Amygdala (tissue), 56 donors: ENCODE results near the gene DYRK4.
A peak's percentile ranks its signal among the peaks of the same experiment; 100 is the strongest.
"Not testable (repeated sequence)": the region's sequence is repeated elsewhere in the genome, so short reads cannot be mapped to it uniquely, and the experiment has no call there.

ENCODE experiments used
- DNase-seq, 56 donors: peaks; one replicate each; lab custom pipeline; 2025; lab: John Stamatoyannopoulos, UW

The DYRK4 gene, protein sequence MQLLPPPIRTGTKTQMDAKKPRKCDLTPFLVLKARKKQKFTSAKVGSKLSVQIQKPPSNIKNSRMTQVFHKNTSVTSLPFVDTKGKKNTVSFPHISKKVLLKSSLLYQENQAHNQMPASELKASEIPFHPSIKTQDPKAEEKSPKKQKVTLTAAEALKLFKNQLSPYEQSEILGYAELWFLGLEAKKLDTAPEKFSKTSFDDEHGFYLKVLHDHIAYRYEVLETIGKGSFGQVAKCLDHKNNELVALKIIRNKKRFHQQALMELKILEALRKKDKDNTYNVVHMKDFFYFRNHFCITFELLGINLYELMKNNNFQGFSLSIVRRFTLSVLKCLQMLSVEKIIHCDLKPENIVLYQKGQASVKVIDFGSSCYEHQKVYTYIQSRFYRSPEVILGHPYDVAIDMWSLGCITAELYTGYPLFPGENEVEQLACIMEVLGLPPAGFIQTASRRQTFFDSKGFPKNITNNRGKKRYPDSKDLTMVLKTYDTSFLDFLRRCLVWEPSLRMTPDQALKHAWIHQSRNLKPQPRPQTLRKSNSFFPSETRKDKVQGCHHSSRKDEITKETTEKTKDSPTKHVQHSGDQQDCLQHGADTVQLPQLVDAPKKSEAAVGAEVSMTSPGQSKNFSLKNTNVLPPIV

DNA sequence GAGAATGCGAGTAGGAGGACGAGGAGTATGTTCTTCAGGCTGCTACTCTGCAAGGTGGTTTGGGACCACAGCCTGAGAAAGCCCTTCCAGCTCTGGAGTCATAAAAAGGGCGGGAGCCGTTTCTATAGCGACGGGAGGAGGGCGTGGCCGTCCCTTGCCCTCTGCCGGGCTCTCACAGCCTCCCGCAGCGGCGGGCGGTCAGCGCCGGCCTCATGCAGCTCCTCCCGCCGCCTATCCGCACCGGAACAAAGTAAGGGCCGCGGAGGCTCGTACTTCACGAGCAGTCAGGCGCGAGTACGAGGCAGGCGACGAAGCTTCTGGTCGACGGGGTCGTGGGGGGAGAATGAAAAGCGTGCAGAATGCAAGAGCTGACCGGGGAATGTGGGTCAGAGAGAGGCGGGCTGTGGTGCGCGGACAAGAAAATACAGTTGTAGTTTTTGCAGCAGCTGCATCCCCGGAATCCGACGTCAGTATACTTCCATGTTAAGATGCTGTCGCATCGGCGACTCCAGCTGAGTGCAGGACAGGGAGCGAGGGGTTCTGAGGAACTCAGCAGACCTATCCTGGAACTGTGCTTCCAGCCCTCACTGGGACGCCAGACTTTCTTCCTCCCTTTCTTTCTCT is at the start of gene DYRK4:
Gene DYRK4, plus strand, starts transcription at position 175 of the 624 bp plus-strand sequence. Its CDS starts 38 bp downstream, at position 213.
- DNase-seq = peak in 48 of 56 donors; percentile 4 to 81 (median 44)

DNA sequence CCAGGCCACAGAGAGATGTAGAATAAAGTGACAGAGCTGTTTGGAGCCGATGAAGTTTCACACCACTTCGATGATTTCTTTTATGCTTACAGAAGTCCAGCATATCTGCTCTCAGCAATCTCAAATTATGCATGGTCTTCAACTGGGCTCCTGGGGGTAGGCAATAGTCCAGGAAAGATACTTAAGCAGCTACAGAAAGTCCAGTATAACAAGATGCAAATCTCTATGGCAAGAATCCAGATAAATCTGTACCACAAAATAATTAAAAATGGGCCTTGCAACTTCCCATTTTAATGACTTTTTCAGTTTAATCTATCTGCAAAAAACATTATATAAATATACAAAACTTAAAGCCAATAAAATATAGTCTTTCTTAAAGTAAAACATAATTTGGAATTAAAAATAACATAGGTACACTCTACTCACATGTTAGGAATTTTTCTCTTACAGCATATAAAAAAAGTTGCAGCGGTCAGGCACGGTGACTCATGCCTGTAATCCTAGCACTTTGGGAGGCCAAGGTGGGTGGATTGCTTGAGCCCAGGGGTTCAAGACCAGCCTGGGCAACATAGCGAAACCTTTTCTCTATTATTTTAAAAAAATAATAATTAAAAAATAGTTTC is 43.8 kb upstream of the DYRK4 start:
- no peak for DNase-seq

DNA sequence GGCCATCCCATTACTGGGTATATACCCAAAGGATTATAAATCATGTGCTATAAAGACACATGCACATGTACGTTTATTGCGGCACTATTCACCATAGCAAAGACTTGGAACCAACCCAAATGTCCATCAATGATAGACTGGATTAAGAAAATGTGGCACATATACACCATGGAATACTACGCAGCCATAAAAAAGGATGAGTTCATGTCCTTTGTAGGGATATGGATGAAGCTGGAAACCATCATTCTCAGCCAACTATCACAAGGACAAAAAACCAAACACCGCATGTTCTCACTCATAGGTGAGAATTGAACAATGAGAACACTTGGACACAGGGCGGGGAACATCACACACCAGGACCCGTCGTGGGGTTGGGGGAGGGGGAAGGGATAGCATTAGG is 38.6 kb upstream of the DYRK4 start:
- DNase-seq = not testable (repeated sequence)

DNA sequence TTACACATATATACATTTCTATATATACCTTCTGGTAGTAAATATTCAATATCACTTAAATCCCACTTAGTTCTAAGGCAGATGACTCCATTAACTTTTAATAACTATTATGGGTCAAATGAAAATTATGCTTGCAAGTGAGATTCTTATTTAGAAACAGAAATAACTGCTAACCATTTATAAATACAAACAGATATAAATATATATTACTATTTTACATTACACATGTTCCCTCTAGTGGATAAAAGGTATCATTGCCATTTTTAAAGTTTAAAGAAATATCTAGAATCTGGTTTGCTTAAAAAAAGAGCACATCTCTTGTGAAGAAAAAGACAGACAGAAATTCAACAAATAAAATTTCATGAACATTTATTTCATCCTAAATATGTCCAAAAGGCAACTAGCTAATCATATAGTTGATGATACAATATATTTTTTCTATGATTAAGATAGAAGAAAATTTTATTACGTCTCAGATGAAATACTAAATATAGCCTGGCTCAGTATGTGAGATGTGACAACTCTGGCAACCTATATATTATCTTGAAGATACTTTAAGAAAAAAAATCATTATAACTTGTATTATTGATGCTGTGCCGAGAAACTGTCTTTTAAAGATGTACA is 35.0 kb upstream of the DYRK4 start:
- DNase-seq = no peak

DNA sequence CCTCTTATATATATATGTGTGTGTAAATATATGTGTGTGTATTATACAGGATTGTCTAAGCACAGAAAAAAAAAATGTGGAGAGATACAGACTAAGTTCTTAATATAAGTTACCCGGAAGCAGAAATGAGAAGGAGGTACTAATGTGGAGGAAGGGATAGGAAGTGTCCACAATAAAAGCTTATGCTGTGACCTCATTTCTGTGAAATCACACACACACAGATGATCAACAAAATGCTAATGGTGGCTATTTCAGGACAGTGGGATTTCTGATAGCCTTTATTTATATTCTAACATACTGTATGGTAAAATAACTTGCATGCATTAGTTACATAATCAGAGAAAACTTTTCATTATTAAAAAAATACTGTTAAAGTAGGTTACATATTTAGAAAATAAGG is 31.8 kb upstream of the DYRK4 start:
- no peak for DNase-seq

DNA sequence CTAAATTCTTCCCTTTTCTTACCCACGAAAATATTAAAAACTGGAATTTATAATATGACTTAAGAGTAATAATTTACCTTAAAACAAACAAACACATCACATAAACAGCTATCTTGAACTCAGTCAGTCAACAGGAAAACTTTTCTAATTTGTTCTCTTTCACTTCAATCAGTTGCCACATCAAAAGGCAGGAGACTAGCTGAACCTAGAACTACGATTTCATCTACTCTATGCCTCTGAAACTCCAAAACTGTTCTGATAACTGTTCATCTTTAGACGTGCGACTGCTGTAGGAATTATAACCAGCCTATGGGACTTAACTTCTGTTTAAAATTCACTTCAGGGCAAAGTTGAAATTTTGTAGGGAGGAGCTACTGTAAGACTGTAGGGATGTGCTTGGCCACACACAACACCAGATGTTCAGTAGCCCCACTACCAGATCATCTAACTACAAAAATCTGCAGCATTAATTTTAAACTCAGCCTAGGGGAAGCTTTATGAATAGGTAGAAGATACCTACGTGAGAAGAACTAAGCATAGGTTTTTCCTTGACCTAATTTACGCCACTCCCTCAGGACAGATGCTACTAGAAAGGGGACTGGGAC is 30.9 kb upstream of the DYRK4 start:
- DNase-seq = no peak

DNA sequence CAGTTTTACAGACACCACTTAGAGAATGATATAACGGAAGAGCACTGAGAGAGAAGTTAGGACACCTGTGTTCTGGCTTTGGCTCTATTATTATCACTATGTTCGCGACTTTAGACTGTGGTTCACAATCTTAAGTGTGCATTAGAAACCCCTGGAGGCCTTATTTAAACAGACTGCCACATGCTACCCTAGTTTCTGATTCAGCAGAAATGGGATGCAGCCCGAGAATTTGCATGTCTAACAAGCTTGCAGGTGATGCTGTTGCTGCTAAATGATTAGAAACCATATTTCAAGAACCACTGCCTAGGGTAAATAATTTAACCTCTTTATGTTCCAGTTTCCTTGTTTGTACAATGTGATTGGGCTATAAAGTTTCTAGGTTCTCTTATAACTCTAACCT is 26.9 kb upstream of the DYRK4 start:
- no peak for DNase-seq

DNA sequence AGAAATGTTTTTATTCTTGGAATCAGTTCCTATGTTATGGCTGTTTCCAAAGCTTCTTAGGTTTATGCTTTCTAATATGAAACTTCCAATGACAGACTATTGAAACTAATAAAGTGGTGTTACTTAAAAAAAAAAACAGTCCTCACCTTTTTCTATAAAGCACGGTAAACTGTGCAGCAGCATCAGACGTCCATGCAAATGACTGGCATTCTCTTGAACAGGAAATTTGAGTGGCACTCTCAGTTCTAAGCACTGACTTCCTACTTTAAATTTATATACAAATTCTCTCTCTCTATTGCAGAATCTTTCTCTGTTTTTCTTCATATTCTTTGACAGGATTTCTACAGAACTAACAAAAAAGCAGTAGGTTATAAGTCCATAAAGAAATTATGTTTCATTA is 26.1 kb upstream of the DYRK4 start:
- DNase-seq = no peak

DNA sequence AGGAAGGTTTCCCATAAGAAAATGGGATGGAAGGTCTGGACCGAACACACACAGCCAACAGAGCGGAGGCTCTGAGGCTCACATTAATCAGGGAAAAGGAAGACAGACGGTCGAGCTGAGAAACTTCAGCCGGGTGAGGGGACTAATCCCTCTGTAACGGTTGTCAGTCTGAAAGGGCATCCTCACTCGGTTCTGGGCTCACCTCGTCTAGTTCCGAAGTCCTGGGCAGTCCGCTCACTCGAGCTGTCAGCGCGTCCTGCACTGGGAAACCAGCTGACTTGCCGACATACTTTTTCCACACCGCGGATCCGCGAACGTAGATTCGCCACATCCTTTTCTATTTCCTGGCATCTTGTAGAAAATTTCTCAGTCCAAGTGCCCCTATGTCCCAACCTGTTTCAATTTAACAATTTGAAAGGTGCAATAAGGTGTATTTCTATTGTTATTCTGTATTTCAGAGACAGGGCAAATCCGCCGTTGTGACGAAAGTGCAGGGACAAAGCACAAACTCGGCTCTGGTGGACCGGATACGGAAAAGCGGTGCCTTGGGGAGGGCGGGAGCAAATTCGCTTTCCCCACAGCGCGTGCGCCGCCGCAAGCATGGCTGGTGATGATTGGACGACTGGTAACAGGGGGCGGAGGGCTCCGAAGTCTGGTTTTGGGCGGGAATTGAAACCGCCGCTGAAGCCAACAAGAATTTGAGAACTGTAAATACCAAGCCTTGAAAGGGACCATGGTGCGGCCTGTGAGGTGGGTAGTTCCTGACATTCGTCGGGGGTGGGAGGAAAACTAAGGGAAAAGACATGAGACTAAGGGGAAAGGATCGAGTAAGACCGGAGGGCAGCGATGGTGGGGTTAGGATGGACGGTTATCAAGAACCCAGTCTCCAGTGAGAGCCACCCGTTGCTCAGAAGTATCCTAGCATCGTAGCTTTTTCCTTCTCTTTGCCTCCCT is 23.5 kb upstream of the DYRK4 start, which contains the start of gene RAD51AP1:
Gene RAD51AP1, plus strand, starts transcription at position 684 of the 954 bp plus-strand sequence. Its CDS starts 50 bp downstream, at position 734.
- peak; percentile 52 to 95 (median 90) for DNase-seq

DNA sequence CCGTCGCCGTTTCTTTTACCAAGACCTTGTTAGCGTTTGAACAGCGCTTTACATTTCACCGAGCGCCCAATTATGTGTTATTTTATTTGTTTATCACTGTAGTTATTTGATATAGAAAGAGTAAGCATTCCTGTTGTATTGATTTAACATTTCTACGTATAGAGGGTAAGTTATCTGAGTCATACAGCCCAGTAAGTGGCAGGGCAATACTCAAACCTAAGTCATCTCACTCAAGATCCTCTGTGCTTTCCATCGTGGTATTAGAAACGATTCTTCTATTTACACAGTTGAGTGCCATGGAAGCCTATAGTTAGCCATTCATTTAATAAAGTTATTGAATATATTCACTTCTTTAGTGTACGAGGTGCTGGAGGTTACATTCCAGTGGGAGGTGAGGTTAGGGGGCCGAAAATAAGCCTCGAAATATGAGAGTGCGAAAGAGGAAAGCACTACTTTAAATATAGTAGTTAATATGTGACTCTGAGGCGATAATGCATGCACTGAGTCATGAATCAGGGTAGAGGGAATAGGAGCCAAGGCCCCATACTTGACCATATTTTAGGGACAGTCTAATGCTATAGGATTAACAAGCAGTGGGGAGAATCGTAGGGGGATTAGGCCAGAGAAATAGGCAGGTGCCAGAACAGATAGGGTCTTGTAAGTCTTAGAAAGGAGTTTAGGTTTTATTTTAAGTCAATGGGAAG is 22.7 kb upstream of the DYRK4 start:
- DNase-seq = no peak

DNA sequence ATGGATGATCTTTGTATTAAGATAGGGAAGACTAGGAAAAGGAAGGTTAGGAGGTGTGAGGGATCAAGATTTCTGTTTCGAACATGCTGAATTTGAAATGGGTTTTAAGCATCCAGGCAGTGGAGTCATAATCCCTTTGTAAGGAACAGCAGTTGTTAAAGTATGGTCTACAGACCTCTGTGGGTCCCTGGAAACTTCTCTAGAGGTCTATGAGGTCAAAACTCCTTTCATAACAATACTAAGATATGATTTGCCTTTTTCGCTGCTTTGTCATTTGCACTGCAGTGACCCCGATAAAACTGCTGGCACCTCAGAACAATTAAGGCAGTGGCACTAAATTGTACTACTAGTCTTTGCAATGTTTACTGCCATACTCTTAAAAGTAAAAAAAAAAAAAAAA is 21.8 kb upstream of the DYRK4 start:
- DNase-seq = no peak

DNA sequence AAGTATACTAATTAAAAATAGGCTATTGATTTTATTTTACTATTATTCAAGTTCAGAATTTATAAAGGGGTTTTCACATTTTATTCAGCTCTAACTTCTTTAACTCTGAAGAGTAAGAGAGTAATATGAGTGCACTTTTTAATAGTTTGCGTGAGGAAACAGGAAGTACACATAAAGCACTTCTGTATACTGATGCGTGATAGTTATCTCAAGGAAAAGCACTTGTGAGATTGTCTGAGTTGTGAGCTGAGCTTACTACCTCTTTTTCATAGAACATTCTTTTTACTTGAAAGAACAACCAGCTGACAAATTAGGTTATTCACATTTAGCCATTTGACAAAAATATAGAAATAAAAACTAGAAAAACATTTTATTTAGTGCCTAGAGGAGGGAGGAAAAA is 21.4 kb upstream of the DYRK4 start:
- DNase-seq = no peak

DNA sequence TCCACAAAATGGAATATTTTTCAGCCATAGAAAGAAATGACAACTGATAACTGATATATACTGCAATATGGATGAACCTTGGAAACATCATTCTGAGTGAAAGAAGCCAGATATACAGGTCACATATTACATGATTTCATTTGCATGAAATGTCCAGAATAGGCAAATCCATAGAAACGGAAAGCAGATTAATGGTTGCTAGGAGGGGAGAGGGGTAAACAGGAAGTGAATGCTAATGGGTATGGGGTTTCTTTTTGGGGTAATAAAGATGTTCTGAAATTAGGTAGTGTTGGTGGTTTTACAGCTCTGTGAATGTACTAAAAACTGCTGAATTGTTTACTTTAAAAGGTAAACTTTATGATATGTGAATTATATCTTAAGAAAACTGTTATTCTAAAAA is 16.8 kb upstream of the DYRK4 start:
- no peak for DNase-seq

DNA sequence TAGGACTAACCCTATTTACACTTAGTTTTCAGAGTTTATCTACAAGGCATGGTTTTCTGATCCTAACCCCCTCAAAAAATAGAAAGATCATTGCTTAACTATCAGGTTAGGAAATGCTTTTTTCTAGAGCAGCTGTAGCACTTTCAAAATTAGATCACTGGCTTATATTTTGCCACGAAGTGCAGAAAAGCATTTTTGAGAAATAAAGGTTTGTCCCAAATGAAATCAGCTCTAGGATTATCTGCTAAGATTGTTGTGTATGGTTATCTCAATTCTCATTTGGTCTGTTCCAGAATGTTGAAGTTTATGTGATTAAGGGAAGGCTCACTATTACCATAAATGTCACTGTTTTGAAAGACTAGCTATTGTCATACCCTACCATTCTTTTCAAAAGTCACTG is 9.8 kb upstream of the DYRK4 start:
- DNase-seq = no peak

DNA sequence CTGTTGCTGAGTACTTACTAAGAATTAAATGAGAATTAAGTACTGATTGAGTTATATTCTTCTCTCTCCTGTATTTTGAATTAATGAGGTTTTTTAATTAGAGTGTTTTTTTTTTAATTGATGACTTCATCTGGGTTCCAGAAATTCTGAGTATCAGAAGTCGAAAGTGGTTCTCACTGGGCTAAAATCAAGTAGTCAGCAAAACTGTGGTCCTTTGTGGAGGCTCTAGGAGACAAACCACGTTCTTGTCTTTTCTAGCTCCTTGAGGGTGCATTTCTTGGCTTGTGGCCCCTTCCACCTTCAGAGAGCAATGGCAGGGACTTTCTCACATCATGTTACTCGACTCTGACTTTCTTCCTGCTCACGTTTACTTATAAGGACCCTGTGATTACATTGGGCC is 8.1 kb upstream of the DYRK4 start:
- DNase-seq = no peak

DNA sequence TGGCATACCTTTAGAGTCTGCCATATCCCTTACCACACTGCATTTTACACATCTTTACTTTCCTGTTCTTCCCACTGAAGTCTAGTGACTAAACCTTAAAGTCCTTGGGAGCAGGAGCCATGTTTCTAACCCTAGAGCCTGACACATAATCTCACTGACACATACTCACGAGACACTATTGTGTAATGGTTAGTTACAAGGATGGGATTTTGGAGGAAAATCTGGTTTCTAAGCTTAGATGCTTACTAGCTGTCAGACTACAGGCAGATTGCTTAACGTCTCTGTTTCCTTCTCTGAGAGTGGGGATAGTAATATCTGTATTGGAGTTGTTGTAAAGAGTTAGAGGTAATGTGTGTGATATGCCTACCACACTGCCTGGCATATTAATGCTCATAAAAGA is 6.2 kb upstream of the DYRK4 start:
- no peak for DNase-seq

DNA sequence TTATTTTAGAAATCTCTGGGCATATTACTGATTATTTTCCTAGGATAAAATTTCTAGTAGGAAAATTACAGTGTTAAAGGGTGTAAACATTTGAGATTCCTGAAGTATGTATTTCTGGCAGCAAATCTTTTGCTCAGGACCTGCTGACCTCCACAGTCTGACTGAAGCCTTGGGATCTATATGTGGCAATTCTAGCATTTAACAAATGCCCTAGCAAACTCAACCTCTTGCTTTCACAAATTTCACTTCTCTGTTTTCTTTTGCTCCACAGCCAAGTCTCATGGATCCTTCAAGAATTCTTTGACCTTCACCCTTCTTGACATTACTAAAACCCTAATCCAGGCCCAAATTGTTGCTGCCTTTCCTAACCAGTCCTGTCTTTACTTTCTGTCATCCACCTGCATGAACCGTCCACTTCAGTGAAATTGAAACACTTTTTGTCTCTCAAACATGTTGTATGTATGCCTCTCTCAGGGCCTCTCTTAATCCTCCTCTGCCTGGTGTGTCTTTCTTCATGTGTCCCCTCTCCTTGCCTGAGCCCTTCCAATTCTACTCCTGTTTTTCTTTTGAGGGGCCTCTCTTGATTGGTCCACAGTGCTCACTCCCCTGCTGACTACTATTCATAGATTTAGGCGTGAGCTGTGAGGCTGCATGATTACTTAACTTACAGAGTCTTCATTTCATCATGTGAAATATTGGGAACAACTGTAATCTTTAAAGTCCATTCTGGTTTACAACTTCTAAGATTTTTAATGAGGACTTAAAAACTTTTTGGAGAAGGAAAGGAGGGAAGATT is 5.1 kb upstream of the DYRK4 start:
- no peak for DNase-seq

DNA sequence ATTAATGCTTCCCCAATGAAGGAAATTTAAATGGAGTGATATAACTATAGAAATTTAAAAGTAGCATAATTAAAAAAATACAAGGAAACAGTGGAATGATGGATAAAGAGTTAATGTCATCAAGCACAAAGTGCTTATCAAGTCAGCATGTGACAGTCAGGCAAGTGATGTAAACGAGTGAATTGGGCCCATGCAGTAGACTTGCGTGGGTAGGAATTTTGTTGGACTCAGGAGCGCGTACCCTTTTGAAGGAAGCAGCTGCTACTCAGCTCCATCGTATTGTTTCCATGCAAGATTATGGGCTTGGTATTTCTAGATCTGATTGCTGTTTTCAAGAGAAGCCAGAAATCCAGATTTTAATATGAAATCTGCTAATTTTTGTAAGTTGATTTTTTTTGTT is 4.4 kb upstream of the DYRK4 start:
- no peak for DNase-seq
